HepG2 (cell line): Measurements from ENCODE around the gene TRAPPC5. TPM values are rescaled to one million over a fixed set of nuclear protein-coding genes. Genes with fewer than 3 reads are reported as not detected.

Experiments used
- CREB1 ChIP-seq, 2 experiments: fragments of 450-650 bp in 1 of 2; IDR thresholded peaks; 2 replicates each; pipeline ENCODE4 v1.6.1; 2016 to 2017; ENCODE audit warnings: control low read depth in 1 of 2, mild to moderate bottlenecking in 1 of 2, missing compliant biosample characterization in 1 of 2, missing genetic modification characterization in 1 of 2
- EZH2 ChIP-seq: conservative IDR thresholded peaks from 2 replicates; pipeline ENCODE4 v1.6.1; 2012; ENCODE audit warnings: mild to moderate bottlenecking, low read depth, low read length, moderate library complexity
- GPN1 ChIP-seq: sonication (generic); formaldehyde crosslinking; IDR thresholded peaks from 2 replicates; pipeline ENCODE4 v1.5.1; 2020; ENCODE audit warnings: missing genetic modification reagents, borderline replicate concordance
- KDM6A ChIP-seq: IDR thresholded peaks from 2 replicates; pipeline ENCODE4 v1.6.1; 2016; ENCODE audit warnings: low read depth
- MAZ ChIP-seq, 2 experiments: sonication (generic) in 1 of 2; formaldehyde crosslinking in 1 of 2; IDR thresholded peaks; 2 replicates each; pipeline versions ENCODE4 v1.5.0 to v1.6.1; 2012 to 2020; ENCODE audit warnings: low read depth in 2 of 2, mild to moderate bottlenecking in 2 of 2, borderline replicate concordance in 1 of 2, improper control_type of control experiment in 1 of 2, low read length in 1 of 2, missing genetic modification reagents in 1 of 2, moderate library complexity in 1 of 2
- MLLT10 ChIP-seq: sonication (generic); formaldehyde crosslinking; IDR thresholded peaks from 2 replicates; pipeline ENCODE4 v1.4.0; 2020; ENCODE audit warnings: missing genetic modification reagents
- POLR2G ChIP-seq: fragments of 200-400 bp; formaldehyde crosslinking; IDR thresholded peaks from 2 replicates; pipeline ENCODE4 v1.6.1; 2018; ENCODE audit warnings: mild to moderate bottlenecking, low read depth, low read length, moderate library complexity
- SAFB2 ChIP-seq: sonication (generic); formaldehyde crosslinking; IDR thresholded peaks from 2 replicates; pipeline ENCODE4 v1.5.1; 2020; ENCODE audit warnings: missing genetic modification reagents, low read depth, mild to moderate bottlenecking, borderline replicate concordance
- SOX5 ChIP-seq: IDR thresholded peaks from 2 replicates; pipeline ENCODE4 v1.6.1; 2016; ENCODE audit warnings: borderline replicate concordance
- SRSF4 ChIP-seq: fragments of 200-400 bp; formaldehyde crosslinking; IDR thresholded peaks from one replicate; pipeline ENCODE4 v1.6.1; 2018; ENCODE audit warnings: mild to moderate bottlenecking, low read depth, low read length, moderate library complexity; ENCODE audit not compliant: poor library complexity, severe bottlenecking
- SRSF9 ChIP-seq: fragments of 200-400 bp; formaldehyde crosslinking; IDR thresholded peaks from 2 replicates; pipeline ENCODE4 v1.6.1; 2018; ENCODE audit warnings: borderline replicate concordance, mild to moderate bottlenecking, low read depth, low read length; ENCODE audit not compliant: insufficient read depth, poor library complexity, severe bottlenecking
- TOE1 ChIP-seq: sonication (generic); formaldehyde crosslinking; IDR thresholded peaks from 2 replicates; pipeline ENCODE4 v1.4.0; 2020; ENCODE audit warnings: mild to moderate bottlenecking, missing genetic modification reagents
- ZBTB7A ChIP-seq: sonication (generic); formaldehyde crosslinking; IDR thresholded peaks from 2 replicates; pipeline ENCODE4 v1.8.0; 2022; ENCODE audit warnings: mild to moderate bottlenecking, missing genetic modification reagents
- ZKSCAN5 ChIP-seq: sonication (generic); formaldehyde crosslinking; IDR thresholded peaks from 2 replicates; pipeline ENCODE4 v1.5.1; 2020; ENCODE audit warnings: mild to moderate bottlenecking, missing genetic modification reagents
- ZNF230 ChIP-seq: sonication (generic); formaldehyde crosslinking; IDR thresholded peaks from 2 replicates; pipeline ENCODE4 v1.4.0; 2020; ENCODE audit warnings: mild to moderate bottlenecking, missing genetic modification reagents
- ZNF329 ChIP-seq: sonication (generic); formaldehyde crosslinking; IDR thresholded peaks from 2 replicates; pipeline ENCODE4 v1.9.0; 2021; ENCODE audit warnings: low read depth, mild to moderate bottlenecking, missing genetic modification reagents
- ZNF451 ChIP-seq: sonication (generic); formaldehyde crosslinking; IDR thresholded peaks from 2 replicates; pipeline ENCODE4 v1.5.0; 2020; ENCODE audit warnings: mild to moderate bottlenecking, missing genetic modification reagents
- ZNF549 ChIP-seq: sonication (generic); formaldehyde crosslinking; IDR thresholded peaks from 2 replicates; pipeline ENCODE4 v1.5.0; 2020; ENCODE audit warnings: missing genetic modification reagents
- ZNF569 ChIP-seq: sonication (generic); formaldehyde crosslinking; IDR thresholded peaks from 2 replicates; pipeline ENCODE4 v1.5.0; 2020; ENCODE audit warnings: mild to moderate bottlenecking, missing genetic modification reagents, moderate library complexity, borderline replicate concordance
- ZNF605 ChIP-seq: sonication (generic); formaldehyde crosslinking; IDR thresholded peaks from 2 replicates; pipeline ENCODE4 v1.8.0; 2022; ENCODE audit warnings: mild to moderate bottlenecking, missing genetic modification reagents
- ZNF703 ChIP-seq: sonication (generic); formaldehyde crosslinking; IDR thresholded peaks from 2 replicates; pipeline ENCODE4 v1.5.1; 2020; ENCODE audit warnings: missing genetic modification reagents, mild to moderate bottlenecking, moderate library complexity, borderline replicate concordance
- ZNF878 ChIP-seq: sonication (generic); formaldehyde crosslinking; IDR thresholded peaks from 2 replicates; pipeline ENCODE4 v1.8.1; 2023; ENCODE audit warnings: mild to moderate bottlenecking, missing genetic modification reagents, moderate library complexity
- polyA plus RNA-seq, 8 experiments: library from polyadenylated mRNA; depleted of rRNA in 3 of 8; stranded (reverse) in 7 of 8; unstranded in 1 of 8; fragments of >200 nt; fragmentation: Illumina TruSeq in 4 of 8; extraction: Trizol in 4 of 8; gene quantifications; 2 replicates each; pipeline versions ENCODE4 v1.2.1 to v1.2.3, GENCODE V29; 2011 to 2016; ENCODE audit warnings: low read depth in 4 of 8, missing spikeins in 1 of 8, mixed read lengths in 1 of 8; ENCODE audit not compliant: insufficient read depth in 1 of 8
- total RNA-seq, 5 experiments: library from RNA; depleted of rRNA; stranded (reverse); fragments of >200 nt; fragmentation: Illumina TruSeq; extraction: Trizol; gene quantifications; 2 replicates each; pipeline ENCODE4 v1.2.3, GENCODE V29; 2016; ENCODE audit warnings: low read depth in 1 of 5
- TF ChIP-seq, protein P1 (sequence below): sonication (generic); formaldehyde crosslinking; IDR thresholded peaks from 2 replicates; pipeline ENCODE4 v1.4.0; 2020; ENCODE audit warnings: missing genetic modification reagents, low read depth, mild to moderate bottlenecking, borderline replicate concordance
- TF ChIP-seq, protein P2 (sequence below): sonication (generic); formaldehyde crosslinking; IDR thresholded peaks from 2 replicates; pipeline ENCODE4 v1.4.0; 2020; ENCODE audit warnings: missing genetic modification reagents
- TF ChIP-seq, protein P3 (sequence below): sonication (generic); formaldehyde crosslinking; IDR thresholded peaks from 2 replicates; pipeline ENCODE4 v1.4.0; 2020; ENCODE audit warnings: missing genetic modification reagents
- TF ChIP-seq, protein P4 (sequence below): IDR thresholded peaks from 2 replicates; pipeline ENCODE4 v1.6.1; 2012; ENCODE audit warnings: inconsistent platforms

Gene TRAPPC5
- total and polyA plus RNA-seq, 2 of the 13 experiments (the other 11 are each of a cell fraction or from before 2014, with no cell fraction given), result 38.5 to 78.7 TPM

DNA sequence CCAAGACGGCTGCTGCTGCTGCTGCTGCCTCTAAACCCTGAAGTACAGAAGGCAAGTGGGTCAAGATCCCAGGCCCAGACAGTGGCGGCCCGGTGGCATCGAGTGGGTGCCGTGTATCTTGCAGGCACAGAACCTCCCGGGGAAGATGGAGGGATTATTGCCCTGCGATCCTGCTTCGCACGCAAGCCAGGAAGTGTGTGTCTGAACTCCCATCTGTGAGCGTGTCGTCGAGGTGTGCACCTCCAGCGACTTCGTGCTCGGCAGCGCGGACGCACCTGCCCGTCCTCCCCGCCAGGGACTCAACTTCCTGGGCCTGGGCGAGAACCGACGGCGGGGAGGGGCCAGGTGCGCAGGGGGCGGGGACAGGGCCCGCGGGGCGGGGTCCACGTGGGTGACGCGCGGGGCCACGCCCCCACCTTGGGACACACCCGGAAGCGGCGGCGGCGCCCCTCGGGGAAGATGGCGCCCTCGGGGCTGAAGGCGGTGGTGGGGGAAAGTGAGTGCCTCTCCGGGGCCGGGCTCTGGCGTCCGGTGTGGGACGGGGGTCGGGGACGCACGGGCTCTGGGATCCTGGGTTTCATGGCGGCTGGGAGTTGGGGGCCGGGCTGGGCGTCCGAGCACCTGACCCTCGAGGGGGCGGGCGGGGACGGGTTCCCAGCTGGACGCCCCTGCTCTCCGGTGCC lies 43.8 kb upstream of the TRAPPC5 start, which contains the start of gene STXBP2 (continued):
- TF ChIP-seq CREB1 (IDR thresholded peaks at IDR 0.05) (peak; percentile 53), CREB1 (CRISPR knock-in tag; IDR thresholded peaks at IDR 0.05) (no peak), TOE1 (no peak), ZBTB7A (no peak), ZNF569 (CRISPR knock-in tag) (no peak), SOX5 (CRISPR knock-in tag) (no peak), KDM6A (CRISPR knock-in tag) (no peak), ZNF451 (CRISPR knock-in tag) (peak; percentile 86; the same call in 1 of the 2 replicates), EZH2 (no peak), ZNF230 (CRISPR knock-in tag) (no peak), ZNF703 (CRISPR knock-in tag) (no peak), ZNF329 (CRISPR knock-in tag) (no peak), SRSF9 (no peak), SRSF4 (no peak), ZKSCAN5 (CRISPR knock-in tag) (no peak), ZNF549 (CRISPR knock-in tag) (no peak), SAFB2 (CRISPR knock-in tag) (no peak; the same call in 1 of the 2 replicates), MLLT10 (CRISPR knock-in tag) (no peak), ZNF878 (CRISPR knock-in tag) (no peak), ZNF605 (CRISPR knock-in tag) (peak; percentile 78), POLR2G (peak; percentile 78), GPN1 (CRISPR knock-in tag) (no peak), MAZ (IDR thresholded peaks at IDR 0.05; ENCODE audit: borderline replicate concordance, low read depth, low read length) (0 out of 2 replicates have a peak, but pooled peaks have one; percentile 34), MAZ (CRISPR knock-in tag; IDR thresholded peaks at IDR 0.05; ENCODE audit: low read depth) (0 out of 2 replicates have a peak, but pooled peaks have one; percentile 62)
- TF ChIP-seq, protein P1, sequence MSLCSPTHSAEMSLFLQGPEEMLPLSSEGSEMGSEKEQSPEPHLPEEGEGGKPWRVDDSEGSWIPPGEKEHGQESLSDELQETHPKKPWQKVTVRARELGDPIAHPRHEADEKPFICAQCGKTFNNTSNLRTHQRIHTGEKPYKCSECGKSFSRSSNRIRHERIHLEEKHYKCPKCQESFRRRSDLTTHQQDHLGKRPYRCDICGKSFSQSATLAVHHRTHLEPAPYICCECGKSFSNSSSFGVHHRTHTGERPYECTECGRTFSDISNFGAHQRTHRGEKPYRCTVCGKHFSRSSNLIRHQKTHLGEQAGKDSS, result 0 out of 2 replicates have a peak, but pooled peaks have one; percentile 59
- TF ChIP-seq, protein P2, sequence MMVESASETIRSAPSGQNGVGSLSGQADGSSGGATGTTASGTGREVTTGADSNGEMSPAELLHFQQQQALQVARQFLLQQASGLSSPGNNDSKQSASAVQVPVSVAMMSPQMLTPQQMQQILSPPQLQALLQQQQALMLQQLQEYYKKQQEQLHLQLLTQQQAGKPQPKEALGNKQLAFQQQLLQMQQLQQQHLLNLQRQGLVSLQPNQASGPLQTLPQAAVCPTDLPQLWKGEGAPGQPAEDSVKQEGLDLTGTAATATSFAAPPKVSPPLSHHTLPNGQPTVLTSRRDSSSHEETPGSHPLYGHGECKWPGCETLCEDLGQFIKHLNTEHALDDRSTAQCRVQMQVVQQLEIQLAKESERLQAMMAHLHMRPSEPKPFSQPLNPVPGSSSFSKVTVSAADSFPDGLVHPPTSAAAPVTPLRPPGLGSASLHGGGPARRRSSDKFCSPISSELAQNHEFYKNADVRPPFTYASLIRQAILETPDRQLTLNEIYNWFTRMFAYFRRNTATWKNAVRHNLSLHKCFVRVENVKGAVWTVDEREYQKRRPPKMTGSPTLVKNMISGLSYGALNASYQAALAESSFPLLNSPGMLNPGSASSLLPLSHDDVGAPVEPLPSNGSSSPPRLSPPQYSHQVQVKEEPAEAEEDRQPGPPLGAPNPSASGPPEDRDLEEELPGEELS (CRISPR knock-in tag), result peak; percentile 44; the same call in 1 of the 2 replicates
- TF ChIP-seq, protein P3, sequence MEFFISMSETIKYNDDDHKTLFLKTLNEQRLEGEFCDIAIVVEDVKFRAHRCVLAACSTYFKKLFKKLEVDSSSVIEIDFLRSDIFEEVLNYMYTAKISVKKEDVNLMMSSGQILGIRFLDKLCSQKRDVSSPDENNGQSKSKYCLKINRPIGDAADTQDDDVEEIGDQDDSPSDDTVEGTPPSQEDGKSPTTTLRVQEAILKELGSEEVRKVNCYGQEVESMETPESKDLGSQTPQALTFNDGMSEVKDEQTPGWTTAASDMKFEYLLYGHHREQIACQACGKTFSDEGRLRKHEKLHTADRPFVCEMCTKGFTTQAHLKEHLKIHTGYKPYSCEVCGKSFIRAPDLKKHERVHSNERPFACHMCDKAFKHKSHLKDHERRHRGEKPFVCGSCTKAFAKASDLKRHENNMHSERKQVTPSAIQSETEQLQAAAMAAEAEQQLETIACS (CRISPR knock-in tag), result no peak
- TF ChIP-seq, protein P4, sequence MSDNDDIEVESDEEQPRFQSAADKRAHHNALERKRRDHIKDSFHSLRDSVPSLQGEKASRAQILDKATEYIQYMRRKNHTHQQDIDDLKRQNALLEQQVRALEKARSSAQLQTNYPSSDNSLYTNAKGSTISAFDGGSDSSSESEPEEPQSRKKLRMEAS, result peak; percentile 98
